Subcutaneous adipose tissue (tissue), 4 donors: ENCODE results near the gene GPATCH1. TPM values are rescaled to one million over a fixed set of nuclear protein-coding genes. Genes with fewer than 3 reads are reported as not detected.

Experiments used
- CTCF ChIP-seq: fragments of 450-650 bp; IDR thresholded peaks from one replicate; pipeline ENCODE4 v1.5.1; 2016; ENCODE audit warnings: low read depth, mild to moderate bottlenecking, control low read depth, antibody characterized with exemption, moderate library complexity
- total RNA-seq, 4 donors: library from RNA; depleted of rRNA; stranded (reverse); fragments of >200 nt; gene quantifications; one replicate each; pipeline ENCODE4 v1.1.0, GENCODE V29; 2016

Gene GPATCH1, protein sequence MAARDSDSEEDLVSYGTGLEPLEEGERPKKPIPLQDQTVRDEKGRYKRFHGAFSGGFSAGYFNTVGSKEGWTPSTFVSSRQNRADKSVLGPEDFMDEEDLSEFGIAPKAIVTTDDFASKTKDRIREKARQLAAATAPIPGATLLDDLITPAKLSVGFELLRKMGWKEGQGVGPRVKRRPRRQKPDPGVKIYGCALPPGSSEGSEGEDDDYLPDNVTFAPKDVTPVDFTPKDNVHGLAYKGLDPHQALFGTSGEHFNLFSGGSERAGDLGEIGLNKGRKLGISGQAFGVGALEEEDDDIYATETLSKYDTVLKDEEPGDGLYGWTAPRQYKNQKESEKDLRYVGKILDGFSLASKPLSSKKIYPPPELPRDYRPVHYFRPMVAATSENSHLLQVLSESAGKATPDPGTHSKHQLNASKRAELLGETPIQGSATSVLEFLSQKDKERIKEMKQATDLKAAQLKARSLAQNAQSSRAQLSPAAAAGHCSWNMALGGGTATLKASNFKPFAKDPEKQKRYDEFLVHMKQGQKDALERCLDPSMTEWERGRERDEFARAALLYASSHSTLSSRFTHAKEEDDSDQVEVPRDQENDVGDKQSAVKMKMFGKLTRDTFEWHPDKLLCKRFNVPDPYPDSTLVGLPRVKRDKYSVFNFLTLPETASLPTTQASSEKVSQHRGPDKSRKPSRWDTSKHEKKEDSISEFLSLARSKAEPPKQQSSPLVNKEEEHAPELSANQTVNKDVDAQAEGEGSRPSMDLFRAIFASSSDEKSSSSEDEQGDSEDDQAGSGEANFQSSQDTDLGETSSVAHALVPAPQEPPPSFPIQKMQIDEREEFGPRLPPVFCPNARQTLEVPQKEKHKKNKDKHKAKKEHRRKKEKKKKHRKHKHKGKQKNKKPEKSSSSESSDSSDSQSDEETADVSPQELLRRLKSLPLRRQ
- 10 to 100 TPM in 2 of 4 donors, 1 to 10 TPM in 2; 6.5 to 14.0 (median 10.5) TPM for total RNA-seq

GRCh38 chr19:33080761-33081681 is at the start of gene GPATCH1:
Gene GPATCH1, plus strand, starts transcription at chr19:33081181. Its CDS starts 13 bp downstream, at chr19:33081194.
- TF ChIP-seq CTCF: no peak

DNA sequence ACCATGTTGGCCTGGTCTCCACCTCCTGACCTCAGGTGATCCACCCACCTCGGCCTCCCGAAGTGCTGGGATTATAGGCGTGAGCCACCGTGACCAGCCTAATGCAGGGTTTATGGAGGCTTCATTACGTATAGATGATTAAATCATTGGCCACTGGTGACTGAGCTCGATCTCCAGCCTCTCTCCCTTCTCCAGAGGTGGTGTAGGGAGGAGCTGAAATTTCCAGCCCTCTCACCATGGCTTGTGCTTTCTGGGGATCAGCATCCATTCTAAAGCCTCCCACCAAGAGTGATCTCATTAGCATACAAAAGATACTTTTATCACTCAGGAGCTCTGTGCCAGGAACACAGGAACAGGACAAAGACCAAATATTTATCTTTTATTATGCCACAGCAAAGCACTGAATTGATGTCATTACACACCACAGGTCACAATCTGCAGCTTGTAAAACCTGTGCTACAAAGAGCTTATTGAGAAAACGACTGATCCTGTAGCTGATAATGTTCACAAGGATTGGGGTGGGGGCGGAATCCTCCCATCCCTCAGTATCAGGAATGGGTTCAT is 48.7 kb upstream of the GPATCH1 start:
- TF ChIP-seq CTCF: no peak

DNA sequence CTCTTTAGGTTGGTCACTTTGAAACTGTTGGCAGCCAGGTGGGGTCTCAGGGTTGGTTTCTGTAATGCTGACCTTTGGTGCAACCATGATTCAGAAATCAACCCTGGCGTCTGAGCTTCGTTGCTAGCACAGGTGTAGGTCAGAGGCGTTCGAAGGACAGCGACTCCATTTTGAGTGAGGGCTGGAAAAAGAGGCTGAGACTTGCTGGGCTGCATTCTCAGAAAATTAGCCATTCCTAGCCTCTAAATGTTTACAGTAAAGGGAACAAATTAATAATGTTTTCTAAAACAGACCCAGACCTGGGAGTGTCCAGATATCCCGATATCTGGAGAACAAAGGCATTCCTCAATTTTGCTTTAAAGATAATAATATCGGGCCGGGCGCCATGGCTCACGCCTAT is 45.5 kb upstream of the GPATCH1 start:
- no peak for TF ChIP-seq CTCF

DNA sequence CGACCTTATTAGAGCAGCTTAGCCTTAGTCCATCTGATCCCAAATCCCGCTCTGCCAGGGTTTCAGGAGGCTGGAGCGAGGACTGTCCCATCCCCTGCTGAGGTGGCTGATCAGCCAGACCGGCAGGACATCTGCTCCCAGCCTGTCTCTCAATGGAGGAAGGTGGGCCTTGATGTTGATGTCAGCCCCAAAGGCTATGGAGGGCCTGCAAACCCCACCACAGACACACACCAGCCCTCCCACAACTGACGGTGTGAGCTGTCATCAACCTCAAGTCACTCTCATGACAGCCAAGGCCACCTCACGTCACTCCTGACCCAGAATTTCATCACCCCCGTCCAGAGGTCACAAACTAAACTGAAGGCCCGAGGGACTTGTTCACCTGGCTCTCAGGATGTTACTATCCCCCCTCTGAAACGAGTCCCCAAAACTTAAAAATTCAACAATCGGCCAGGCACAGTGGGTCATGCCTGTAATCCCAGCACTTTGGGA is 41.8 kb upstream of the GPATCH1 start:
- TF ChIP-seq CTCF: no peak

GRCh38 chr19:33039815-33040214 is 41.2 kb upstream of the GPATCH1 start:
- TF ChIP-seq CTCF: no peak

GRCh38 chr19:33040994-33041827 is 39.8 kb upstream of the GPATCH1 start:
- TF ChIP-seq CTCF: no peak
